GM23338 (cell line): ENCODE results near the gene FRMD4A. TPM values are rescaled to one million over a fixed set of nuclear protein-coding genes. Genes with fewer than 3 reads are reported as not detected.

Experiments
- ATAC-seq: fragments of 200-7000 bp; cut with Tn5 transposase; 3 replicates; pipeline ENCODE4 v1.9.1; 2020
- DNase-seq: peaks from one replicate; pipeline ENCODE4 v3.0.0-alpha.2; 2015; ENCODE audit warnings: low spot score
- H2AFZ ChIP-seq: fragments of 200-600 bp; sonication (generic); 2 replicates; pipeline ENCODE4 v1.8.0; 2016; ENCODE audit warnings: antibody characterized with exemption, mild to moderate bottlenecking, moderate library complexity
- H3F3A ChIP-seq: fragments of 200-600 bp; sonication (generic); replicated peaks from 2 replicates; pipeline ENCODE4 v1.8.0; 2017; ENCODE audit warnings: antibody characterized with exemption, mixed run types, low read depth
- H3K27ac ChIP-seq: fragments of 200-600 bp; sonication (generic); 2 replicates; pipeline ENCODE4 v1.6.1; 2016; ENCODE audit warnings: low read depth
- H3K27me3 ChIP-seq: fragments of 200-600 bp; sonication (generic); 2 replicates; pipeline ENCODE4 v1.8.0; 2016; ENCODE audit warnings: mild to moderate bottlenecking, mixed run types, moderate library complexity; ENCODE audit not compliant: insufficient read depth
- H3K36me3 ChIP-seq: fragments of 200-600 bp; sonication (generic); 2 replicates; pipeline ENCODE4 v1.8.0; 2016; ENCODE audit warnings: mild to moderate bottlenecking; ENCODE audit not compliant: insufficient read depth
- H3K4me1 ChIP-seq: fragments of 200-600 bp; sonication (generic); 2 replicates; pipeline ENCODE4 v1.8.0; 2016; ENCODE audit warnings: mild to moderate bottlenecking, moderate library complexity; ENCODE audit not compliant: insufficient read depth
- H3K4me2 ChIP-seq: fragments of 200-600 bp; sonication (generic); 2 replicates; pipeline ENCODE4 v1.7.1; 2017; ENCODE audit warnings: mixed run types
- H3K4me3 ChIP-seq: fragments of 200-600 bp; sonication (generic); 2 replicates; pipeline ENCODE4 v1.6.1; 2016; ENCODE audit warnings: mixed run types
- H3K79me2 ChIP-seq: fragments of 200-600 bp; sonication (generic); replicated peaks from 2 replicates; pipeline ENCODE4 v1.8.0; 2017; ENCODE audit warnings: mild to moderate bottlenecking; ENCODE audit not compliant: insufficient read depth
- H3K9me2 ChIP-seq: fragments of 200-600 bp; sonication (generic); 2 replicates; pipeline ENCODE4 v1.8.0; 2017; ENCODE audit not compliant: insufficient read depth
- H4K20me1 ChIP-seq: fragments of 200-600 bp; sonication (generic); replicated peaks from 2 replicates; pipeline ENCODE4 v1.8.0; 2017; ENCODE audit warnings: mild to moderate bottlenecking; ENCODE audit not compliant: insufficient read depth
- H3K27ac Mint-ChIP-seq: 2 replicates; pipeline ENCODE4 v1.8.0; 2020; ENCODE audit warnings: inconsistent platforms, mild to moderate bottlenecking, moderate library complexity, mixed read lengths
- H3K27me3 Mint-ChIP-seq: 3 replicates; pipeline ENCODE4 v1.8.0; 2022; ENCODE audit warnings: low read depth, mild to moderate bottlenecking, moderate library complexity, mixed read lengths, inconsistent platforms; ENCODE audit not compliant: insufficient read depth, poor library complexity
- H3K36me3 Mint-ChIP-seq: 3 replicates; pipeline ENCODE4 v1.8.0; 2021; ENCODE audit warnings: low read depth, mild to moderate bottlenecking, inconsistent platforms, moderate library complexity, mixed read lengths
- H3K4me1 Mint-ChIP-seq: 3 replicates; pipeline ENCODE4 v1.8.0; 2020; ENCODE audit warnings: mild to moderate bottlenecking, inconsistent platforms, mixed read lengths
- H3K4me3 Mint-ChIP-seq: 3 replicates; pipeline ENCODE4 v1.8.0; 2021; ENCODE audit warnings: moderate library complexity, mild to moderate bottlenecking, inconsistent platforms, mixed read lengths
- H3K9me3 Mint-ChIP-seq: 3 replicates; pipeline ENCODE4 v1.8.0; 2020; ENCODE audit warnings: moderate library complexity, mild to moderate bottlenecking, inconsistent platforms, mixed read lengths
- CREB1 ChIP-seq: fragments of 250-450 bp; sonication (Bioruptor Pico); IDR thresholded peaks from 2 replicates; pipeline ENCODE4 v1.5.0; 2020; ENCODE audit warnings: low read depth, mild to moderate bottlenecking, moderate library complexity
- ZNF114 ChIP-seq: fragments of 250-450 bp; sonication (Bioruptor Pico); IDR thresholded peaks from 2 replicates; pipeline ENCODE4 v1.5.0; 2020; ENCODE audit warnings: mild to moderate bottlenecking, moderate library complexity
- ZNF331 ChIP-seq: fragments of 250-450 bp; sonication (Bioruptor Pico); IDR thresholded peaks from 2 replicates; pipeline ENCODE4 v1.5.0; 2020; ENCODE audit warnings: low read depth, mild to moderate bottlenecking, moderate library complexity
- polyA plus RNA-seq: library from polyadenylated mRNA; unstranded; fragments of >200 nt; fragmentation: Nextera tagmentation; extraction: Ambion mirVana; gene quantifications from 2 replicates; pipeline ENCODE4 v1.2.1, GENCODE V29; 2016
- total RNA-seq: library from RNA; depleted of rRNA; stranded (reverse); fragments of >200 nt; shearing (Covaris generic); gene quantifications from 2 replicates; pipeline ENCODE4 v1.2.3, GENCODE V29; 2014
- TF ChIP-seq, protein P1 (sequence below), 2 experiments: fragments of 200-600 bp in 1 of 2; sonication (generic) in 1 of 2; conservative IDR thresholded peaks; 2 replicates each; pipeline versions ENCODE4 v1.5.1 to v1.6.1; 2016 to 2017; ENCODE audit warnings: antibody characterized with exemption in 2 of 2, low read depth in 2 of 2, mild to moderate bottlenecking in 2 of 2, moderate library complexity in 1 of 2
- TF ChIP-seq, protein P2 (sequence below): fragments of 250-450 bp; sonication (Bioruptor Pico); IDR thresholded peaks from 2 replicates; pipeline ENCODE4 v1.5.0; 2020; ENCODE audit warnings: mild to moderate bottlenecking, moderate library complexity

The FRMD4A gene
- total and polyA plus RNA-seq, 2 experiments from 2014 or later, result 14.0 to 20.1 TPM

DNA sequence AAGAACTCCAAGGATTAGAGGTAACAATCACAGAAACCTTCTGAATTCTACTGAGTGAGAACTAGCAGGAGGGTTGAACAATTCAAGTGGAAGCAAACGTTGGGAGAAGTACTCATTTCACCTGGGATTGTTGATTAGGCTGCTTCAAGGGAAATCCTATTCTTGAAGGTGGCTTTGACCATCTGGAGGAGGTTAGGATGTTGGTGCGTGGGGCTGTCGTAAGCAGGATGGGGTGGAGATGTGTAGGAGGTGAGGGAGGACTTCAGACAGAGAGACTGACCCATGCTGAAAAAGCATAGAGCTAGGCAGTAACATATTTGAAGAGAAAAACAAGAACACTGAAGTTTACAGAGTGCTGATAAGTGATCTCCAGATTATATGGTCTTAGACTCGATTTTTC, 147.9 kb downstream of the FRMD4A start:
- Histone ChIP-seq H3K9me2 (peaks cover 4% of the 10 kb centered on the region; the same call in 1 of the 2 replicates), H3K4me3 (no peak overlapping the region), H3K4me1 (peaks cover 5% of the 10 kb centered on the region), H3F3A (peaks cover 4% of the 10 kb centered on the region; the same call in 1 of the 2 replicates), H3K4me2 (no peak overlapping the region), H3K79me2 (no peaks in the 10 kb centered on the region), H4K20me1 (no peaks in the 10 kb centered on the region), H3K27me3 (no peaks in the 10 kb centered on the region), H2AFZ (no peak overlapping the region), H3K36me3 (no peaks in the 10 kb centered on the region), H3K27ac (no peak overlapping the region)
- DNase-seq, result no peak
- H3K27ac Mint-ChIP-seq, result no peak overlapping the region
- H3K27me3 Mint-ChIP-seq, result peaks cover 14% of the 10 kb centered on the region
- no peaks in the 10 kb centered on the region for H3K36me3 Mint-ChIP-seq
- peaks cover 16% of the 10 kb centered on the region for H3K4me1 Mint-ChIP-seq
- no peak overlapping the region for H3K4me3 Mint-ChIP-seq
- no peak for TF ChIP-seq ZNF331 (CRISPR knock-in tag)
- TF ChIP-seq, protein P1, sequence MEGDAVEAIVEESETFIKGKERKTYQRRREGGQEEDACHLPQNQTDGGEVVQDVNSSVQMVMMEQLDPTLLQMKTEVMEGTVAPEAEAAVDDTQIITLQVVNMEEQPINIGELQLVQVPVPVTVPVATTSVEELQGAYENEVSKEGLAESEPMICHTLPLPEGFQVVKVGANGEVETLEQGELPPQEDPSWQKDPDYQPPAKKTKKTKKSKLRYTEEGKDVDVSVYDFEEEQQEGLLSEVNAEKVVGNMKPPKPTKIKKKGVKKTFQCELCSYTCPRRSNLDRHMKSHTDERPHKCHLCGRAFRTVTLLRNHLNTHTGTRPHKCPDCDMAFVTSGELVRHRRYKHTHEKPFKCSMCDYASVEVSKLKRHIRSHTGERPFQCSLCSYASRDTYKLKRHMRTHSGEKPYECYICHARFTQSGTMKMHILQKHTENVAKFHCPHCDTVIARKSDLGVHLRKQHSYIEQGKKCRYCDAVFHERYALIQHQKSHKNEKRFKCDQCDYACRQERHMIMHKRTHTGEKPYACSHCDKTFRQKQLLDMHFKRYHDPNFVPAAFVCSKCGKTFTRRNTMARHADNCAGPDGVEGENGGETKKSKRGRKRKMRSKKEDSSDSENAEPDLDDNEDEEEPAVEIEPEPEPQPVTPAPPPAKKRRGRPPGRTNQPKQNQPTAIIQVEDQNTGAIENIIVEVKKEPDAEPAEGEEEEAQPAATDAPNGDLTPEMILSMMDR (conservative IDR thresholded peaks at IDR 0.05; ENCODE audit: low read depth in 2 of 2), result no peak
- TF ChIP-seq, protein P2, sequence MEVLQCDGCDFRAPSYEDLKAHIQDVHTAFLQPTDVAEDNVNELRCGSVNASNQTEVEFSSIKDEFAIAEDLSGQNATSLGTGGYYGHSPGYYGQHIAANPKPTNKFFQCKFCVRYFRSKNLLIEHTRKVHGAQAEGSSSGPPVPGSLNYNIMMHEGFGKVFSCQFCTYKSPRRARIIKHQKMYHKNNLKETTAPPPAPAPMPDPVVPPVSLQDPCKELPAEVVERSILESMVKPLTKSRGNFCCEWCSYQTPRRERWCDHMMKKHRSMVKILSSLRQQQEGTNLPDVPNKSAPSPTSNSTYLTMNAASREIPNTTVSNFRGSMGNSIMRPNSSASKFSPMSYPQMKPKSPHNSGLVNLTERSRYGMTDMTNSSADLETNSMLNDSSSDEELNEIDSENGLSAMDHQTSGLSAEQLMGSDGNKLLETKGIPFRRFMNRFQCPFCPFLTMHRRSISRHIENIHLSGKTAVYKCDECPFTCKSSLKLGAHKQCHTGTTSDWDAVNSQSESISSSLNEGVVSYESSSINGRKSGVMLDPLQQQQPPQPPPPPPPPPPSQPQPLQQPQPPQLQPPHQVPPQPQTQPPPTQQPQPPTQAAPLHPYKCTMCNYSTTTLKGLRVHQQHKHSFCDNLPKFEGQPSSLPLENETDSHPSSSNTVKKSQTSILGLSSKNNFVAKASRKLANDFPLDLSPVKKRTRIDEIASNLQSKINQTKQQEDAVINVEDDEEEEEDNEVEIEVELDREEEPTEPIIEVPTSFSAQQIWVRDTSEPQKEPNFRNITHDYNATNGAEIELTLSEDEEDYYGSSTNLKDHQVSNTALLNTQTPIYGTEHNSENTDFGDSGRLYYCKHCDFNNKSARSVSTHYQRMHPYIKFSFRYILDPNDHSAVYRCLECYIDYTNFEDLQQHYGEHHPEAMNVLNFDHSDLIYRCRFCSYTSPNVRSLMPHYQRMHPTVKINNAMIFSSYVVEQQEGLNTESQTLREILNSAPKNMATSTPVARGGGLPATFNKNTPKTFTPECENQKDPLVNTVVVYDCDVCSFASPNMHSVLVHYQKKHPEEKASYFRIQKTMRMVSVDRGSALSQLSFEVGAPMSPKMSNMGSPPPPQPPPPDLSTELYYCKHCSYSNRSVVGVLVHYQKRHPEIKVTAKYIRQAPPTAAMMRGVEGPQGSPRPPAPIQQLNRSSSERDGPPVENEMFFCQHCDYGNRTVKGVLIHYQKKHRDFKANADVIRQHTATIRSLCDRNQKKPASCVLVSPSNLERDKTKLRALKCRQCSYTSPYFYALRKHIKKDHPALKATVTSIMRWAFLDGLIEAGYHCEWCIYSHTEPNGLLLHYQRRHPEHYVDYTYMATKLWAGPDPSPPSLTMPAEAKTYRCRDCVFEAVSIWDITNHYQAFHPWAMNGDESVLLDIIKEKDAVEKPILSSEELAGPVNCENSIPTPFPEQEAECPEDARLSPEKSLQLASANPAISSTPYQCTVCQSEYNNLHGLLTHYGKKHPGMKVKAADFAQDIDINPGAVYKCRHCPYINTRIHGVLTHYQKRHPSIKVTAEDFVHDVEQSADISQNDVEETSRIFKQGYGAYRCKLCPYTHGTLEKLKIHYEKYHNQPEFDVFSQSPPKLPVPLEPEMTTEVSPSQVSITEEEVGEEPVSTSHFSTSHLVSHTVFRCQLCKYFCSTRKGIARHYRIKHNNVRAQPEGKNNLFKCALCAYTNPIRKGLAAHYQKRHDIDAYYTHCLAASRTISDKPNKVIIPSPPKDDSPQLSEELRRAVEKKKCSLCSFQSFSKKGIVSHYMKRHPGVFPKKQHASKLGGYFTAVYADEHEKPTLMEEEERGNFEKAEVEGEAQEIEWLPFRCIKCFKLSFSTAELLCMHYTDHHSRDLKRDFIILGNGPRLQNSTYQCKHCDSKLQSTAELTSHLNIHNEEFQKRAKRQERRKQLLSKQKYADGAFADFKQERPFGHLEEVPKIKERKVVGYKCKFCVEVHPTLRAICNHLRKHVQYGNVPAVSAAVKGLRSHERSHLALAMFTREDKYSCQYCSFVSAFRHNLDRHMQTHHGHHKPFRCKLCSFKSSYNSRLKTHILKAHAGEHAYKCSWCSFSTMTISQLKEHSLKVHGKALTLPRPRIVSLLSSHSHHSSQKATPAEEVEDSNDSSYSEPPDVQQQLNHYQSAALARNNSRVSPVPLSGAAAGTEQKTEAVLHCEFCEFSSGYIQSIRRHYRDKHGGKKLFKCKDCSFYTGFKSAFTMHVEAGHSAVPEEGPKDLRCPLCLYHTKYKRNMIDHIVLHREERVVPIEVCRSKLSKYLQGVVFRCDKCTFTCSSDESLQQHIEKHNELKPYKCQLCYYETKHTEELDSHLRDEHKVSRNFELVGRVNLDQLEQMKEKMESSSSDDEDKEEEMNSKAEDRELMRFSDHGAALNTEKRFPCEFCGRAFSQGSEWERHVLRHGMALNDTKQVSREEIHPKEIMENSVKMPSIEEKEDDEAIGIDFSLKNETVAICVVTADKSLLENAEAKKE (CRISPR knock-in tag), result no peak
- TF ChIP-seq CREB1, result no peak
- no peak for TF ChIP-seq ZNF114 (CRISPR knock-in tag)
- peaks cover 6% of the 10 kb centered on the region; the same call in 2 of the 3 replicates for H3K9me3 Mint-ChIP-seq
- ATAC-seq, result no peak
